Middle frontal gyrus (tissue), 1 donor: ENCODE results near the gene TMA7.

Experiments
- DNase-seq: peaks from one replicate; pipeline ENCODE4 v3.0.0-alpha.2; 2015; ENCODE audit warnings: low spot score; ENCODE audit errors: extremely low spot score

TMA7 gene

GRCh38 chr3:48408823-48409281 is 31.2 kb upstream of the TMA7 start:
- DNase-seq: no peak

- DNase-seq: no peak
These were observed 30.5 kb upstream of the TMA7 start for GRCh38 chr3:48409291-48410201.

GRCh38 chr3:48410205-48411040 is 29.6 kb upstream of the TMA7 start:
- DNase-seq: no peak

- no peak for DNase-seq
These were observed 28.9 kb upstream of the TMA7 start for GRCh38 chr3:48411041-48411588.

- DNase-seq: no peak
These were observed 28.3 kb upstream of the TMA7 start for GRCh38 chr3:48411606-48412374.

GRCh38 chr3:48412375-48413001 is 27.6 kb upstream of the TMA7 start:
- DNase-seq: no peak

GRCh38 chr3:48413086-48413485 is 27.0 kb upstream of the TMA7 start:
- no peak for DNase-seq

- no peak for DNase-seq
These were observed 26.4 kb upstream of the TMA7 start for GRCh38 chr3:48413611-48414010.

GRCh38 chr3:48414376-48415250 is 25.4 kb upstream of the TMA7 start:
- DNase-seq: no peak

- DNase-seq: no peak
These were observed 24.7 kb upstream of the TMA7 start for GRCh38 chr3:48415251-48415953.

- no peak for DNase-seq
These were observed 24.0 kb upstream of the TMA7 start for GRCh38 chr3:48416091-48416505.

- DNase-seq: no peak
These were observed 23.5 kb upstream of the TMA7 start for GRCh38 chr3:48416546-48416945.

GRCh38 chr3:48417529-48418108 is 22.4 kb upstream of the TMA7 start:
- DNase-seq: no peak

- no peak for DNase-seq
These were observed 21.9 kb upstream of the TMA7 start for GRCh38 chr3:48418140-48418539.

GRCh38 chr3:48418651-48419050 is 21.4 kb upstream of the TMA7 start:
- no peak for DNase-seq

- no peak for DNase-seq
These were observed 20.9 kb upstream of the TMA7 start for GRCh38 chr3:48419149-48419548.

GRCh38 chr3:48419597-48419996 is 20.5 kb upstream of the TMA7 start:
- no peak for DNase-seq

- no peak for DNase-seq
These were observed 19.5 kb upstream of the TMA7 start for GRCh38 chr3:48420561-48420960.

GRCh38 chr3:48422272-48422671 is 17.8 kb upstream of the TMA7 start:
- DNase-seq: no peak
